ENCODE results near the gene MYRIP. TPM values are rescaled to one million over a fixed set of nuclear protein-coding genes. Genes with fewer than 3 reads are reported as not detected.

MYRIP gene
- total RNA-seq, 1 experiment from 2014 or later = not detected

DNA sequence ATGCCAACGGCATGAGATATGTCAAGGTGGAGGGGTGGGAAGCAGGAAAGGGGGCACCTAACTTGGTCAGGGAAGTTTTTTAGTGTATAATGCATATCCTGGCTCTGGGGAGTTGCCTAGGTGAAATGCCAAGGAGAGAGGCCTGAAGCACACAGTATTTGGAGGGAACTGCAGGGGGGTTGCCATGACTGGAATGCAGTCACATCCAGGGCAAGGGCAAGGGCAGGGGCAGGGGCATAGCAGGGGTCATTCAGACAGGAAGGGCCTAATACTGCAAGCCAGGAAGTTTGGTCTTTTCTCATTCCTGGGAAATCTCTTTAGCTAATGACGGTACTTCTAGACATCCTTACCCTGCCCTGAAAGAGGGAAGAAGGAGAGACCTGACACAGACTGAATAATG lies 60.5 kb downstream of the MYRIP start:
- ATAC-seq = no peak
- H4K20me1 ChIP-seq (ENCODE audit: low read length) = no peaks in the 10 kb centered on the region
- TF ChIP-seq EZH2 (IDR thresholded peaks at IDR 0.05; ENCODE audit: low read length, unreplicated experiment) = no peak
- TF ChIP-seq EZH2phosphoT487 (IDR thresholded peaks at IDR 0.05; ENCODE audit: borderline replicate concordance, low read length) = no peak
- TF ChIP-seq, protein P1, sequence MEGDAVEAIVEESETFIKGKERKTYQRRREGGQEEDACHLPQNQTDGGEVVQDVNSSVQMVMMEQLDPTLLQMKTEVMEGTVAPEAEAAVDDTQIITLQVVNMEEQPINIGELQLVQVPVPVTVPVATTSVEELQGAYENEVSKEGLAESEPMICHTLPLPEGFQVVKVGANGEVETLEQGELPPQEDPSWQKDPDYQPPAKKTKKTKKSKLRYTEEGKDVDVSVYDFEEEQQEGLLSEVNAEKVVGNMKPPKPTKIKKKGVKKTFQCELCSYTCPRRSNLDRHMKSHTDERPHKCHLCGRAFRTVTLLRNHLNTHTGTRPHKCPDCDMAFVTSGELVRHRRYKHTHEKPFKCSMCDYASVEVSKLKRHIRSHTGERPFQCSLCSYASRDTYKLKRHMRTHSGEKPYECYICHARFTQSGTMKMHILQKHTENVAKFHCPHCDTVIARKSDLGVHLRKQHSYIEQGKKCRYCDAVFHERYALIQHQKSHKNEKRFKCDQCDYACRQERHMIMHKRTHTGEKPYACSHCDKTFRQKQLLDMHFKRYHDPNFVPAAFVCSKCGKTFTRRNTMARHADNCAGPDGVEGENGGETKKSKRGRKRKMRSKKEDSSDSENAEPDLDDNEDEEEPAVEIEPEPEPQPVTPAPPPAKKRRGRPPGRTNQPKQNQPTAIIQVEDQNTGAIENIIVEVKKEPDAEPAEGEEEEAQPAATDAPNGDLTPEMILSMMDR (conservative IDR thresholded peaks at IDR 0.05; ENCODE audit: low read depth, low read length) = no peak
- no peaks in the 10 kb centered on the region for H3K9me3 ChIP-seq (ENCODE audit: low read length)
- no peak overlapping the region for H3K4me3 ChIP-seq (ENCODE audit: low read length)
- BruUV-seq (replicated peaks) = no TSS peak
- H3F3A ChIP-seq (ENCODE audit: low read length, unreplicated experiment) = no peaks in the 10 kb centered on the region
- H3K79me2 ChIP-seq (ENCODE audit: low read length) = no peaks in the 10 kb centered on the region
- CTCF ChIA-PET = interaction anchor here (0.5 kb wide), 1 partner anchor 134 kb away, joined by 3 read pairs; no protein-coding TSS in a partner anchor
- DNase-seq = no peak
- no peaks in the 10 kb centered on the region for H3K27me3 ChIP-seq (ENCODE audit: low read length)
- H3K9me2 ChIP-seq (replicated peaks; ENCODE audit: low read length) = no peaks in the 10 kb centered on the region
- H3K4me1 ChIP-seq (ENCODE audit: insufficient read depth, low read length) = no peaks in the 10 kb centered on the region
- no peak overlapping the region for H2AFZ ChIP-seq (ENCODE audit: low read length)
- no peak overlapping the region for H3K27ac ChIP-seq (ENCODE audit: low read length)
- H3K4me2 ChIP-seq (ENCODE audit: low read length) = no peak overlapping the region
- no peak overlapping the region for H3K9ac ChIP-seq (ENCODE audit: low read length)
- no peaks in the 10 kb centered on the region for H3K36me3 ChIP-seq (ENCODE audit: low read depth, low read length)
- intact Hi-C loops (cut with micrococcal nuclease) = no loop called here
- POLR2A ChIA-PET (ENCODE audit: unreplicated experiment) = no interaction called here

DNA sequence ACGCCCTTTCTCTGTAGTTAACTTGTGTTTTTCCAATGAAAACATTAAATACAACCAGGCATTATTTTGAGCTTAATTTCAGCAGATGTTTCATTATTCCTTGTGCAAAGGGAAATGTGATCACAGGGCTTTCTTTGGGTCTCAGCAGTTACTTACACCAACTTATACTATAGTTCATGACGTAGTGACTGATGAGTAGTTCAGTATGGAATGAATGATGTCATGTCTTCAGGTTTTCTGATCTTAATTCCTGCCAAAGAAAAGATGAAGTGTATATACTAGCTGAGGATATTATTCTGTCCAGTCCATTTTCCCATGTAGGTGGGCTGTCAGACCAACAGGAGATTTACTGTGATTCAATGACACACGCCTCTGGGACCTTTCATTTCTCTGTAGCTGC lies 61.3 kb downstream of the MYRIP start:
- Histone ChIP-seq H4K20me1 (ENCODE audit: low read length) (no peaks in the 10 kb centered on the region), H3K4me1 (ENCODE audit: insufficient read depth, low read length) (no peaks in the 10 kb centered on the region), H3K27me3 (ENCODE audit: low read length) (no peaks in the 10 kb centered on the region), H3K79me2 (ENCODE audit: low read length) (no peaks in the 10 kb centered on the region), H3K9ac (ENCODE audit: low read length) (no peak overlapping the region), H3K27ac (ENCODE audit: low read length) (no peak overlapping the region), H3K9me2 (replicated peaks; ENCODE audit: low read length) (no peaks in the 10 kb centered on the region), H3K36me3 (ENCODE audit: low read depth, low read length) (no peaks in the 10 kb centered on the region), H3K4me3 (ENCODE audit: low read length) (no peak overlapping the region), H2AFZ (ENCODE audit: low read length) (no peak overlapping the region), H3K4me2 (ENCODE audit: low read length) (no peak overlapping the region), H3K9me3 (ENCODE audit: low read length) (no peaks in the 10 kb centered on the region), H3F3A (ENCODE audit: low read length, unreplicated experiment) (no peaks in the 10 kb centered on the region)
- intact Hi-C loops (cut with micrococcal nuclease) = no loop called here
- ChIA-PET CTCF (no interaction called here), POLR2A (ENCODE audit: unreplicated experiment) (no interaction called here)
- ATAC-seq (no peak), DNase-seq (no peak)
- BruUV-seq (replicated peaks) = no TSS peak
- no peak for TF ChIP-seq EZH2 (IDR thresholded peaks at IDR 0.05; ENCODE audit: low read length, unreplicated experiment)
- TF ChIP-seq, protein P1 (conservative IDR thresholded peaks at IDR 0.05; ENCODE audit: low read depth, low read length) = no peak
- TF ChIP-seq EZH2phosphoT487 (IDR thresholded peaks at IDR 0.05; ENCODE audit: borderline replicate concordance, low read length) = no peak

DNA sequence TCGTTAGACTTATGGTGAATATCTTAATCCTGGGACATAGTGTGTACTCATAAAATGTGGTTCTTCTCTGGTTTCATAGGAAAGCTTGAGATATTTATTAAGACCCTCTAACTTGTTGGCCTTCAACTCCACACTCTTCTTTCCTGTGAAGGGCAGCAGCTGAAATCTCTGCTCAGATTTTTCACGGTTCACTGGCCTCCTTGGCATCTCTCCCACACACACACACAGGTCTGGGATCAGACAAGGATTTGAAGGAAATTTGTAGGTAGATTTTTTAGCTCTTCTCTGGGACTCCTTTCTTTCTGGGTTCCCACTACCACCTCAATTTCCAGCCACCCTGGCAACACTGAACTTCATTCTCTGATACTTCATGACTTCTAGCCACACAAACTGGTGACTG lies 70.2 kb downstream of the MYRIP start:
- no peak for DNase-seq
- no TSS peak for BruUV-seq (replicated peaks)

More for the DNA sequence above, 70.2 kb downstream of the MYRIP start:
- no peaks in the 10 kb centered on the region for H3K9me2 ChIP-seq (replicated peaks; ENCODE audit: low read length)
- no peaks in the 10 kb centered on the region for H3K27me3 ChIP-seq (ENCODE audit: low read length)
- no peaks in the 10 kb centered on the region for H3K36me3 ChIP-seq (ENCODE audit: low read depth, low read length)
- ATAC-seq = no peak
- H3K9ac ChIP-seq (ENCODE audit: low read length) = no peak overlapping the region
- no peak overlapping the region for H3K4me3 ChIP-seq (ENCODE audit: low read length)
- no peak for TF ChIP-seq EZH2 (IDR thresholded peaks at IDR 0.05; ENCODE audit: low read length, unreplicated experiment)
- no peak for TF ChIP-seq EZH2phosphoT487 (IDR thresholded peaks at IDR 0.05; ENCODE audit: borderline replicate concordance, low read length)
- TF ChIP-seq, protein P1 (conservative IDR thresholded peaks at IDR 0.05; ENCODE audit: low read depth, low read length) = no peak
- no peak overlapping the region for H3K27ac ChIP-seq (ENCODE audit: low read length)
- H3F3A ChIP-seq (ENCODE audit: low read length, unreplicated experiment) = no peaks in the 10 kb centered on the region
- no peaks in the 10 kb centered on the region for H3K79me2 ChIP-seq (ENCODE audit: low read length)
- intact Hi-C loops (cut with micrococcal nuclease) = no loop called here
- H2AFZ ChIP-seq (ENCODE audit: low read length) = no peak overlapping the region
- no peaks in the 10 kb centered on the region; the same call in 1 of the 2 replicates for H3K9me3 ChIP-seq (ENCODE audit: low read length)
- CTCF ChIA-PET = no interaction called here
- H4K20me1 ChIP-seq (ENCODE audit: low read length) = no peaks in the 10 kb centered on the region
- POLR2A ChIA-PET (ENCODE audit: unreplicated experiment) = no interaction called here
- H3K4me1 ChIP-seq (ENCODE audit: insufficient read depth, low read length) = no peaks in the 10 kb centered on the region
- H3K4me2 ChIP-seq (ENCODE audit: low read length) = no peak overlapping the region
